Measurements from ENCODE around the gene AKAP5. TPM values are rescaled to one million over a fixed set of nuclear protein-coding genes. Genes with fewer than 3 reads are reported as not detected.
A peak's percentile ranks its signal among the peaks of the same experiment; 100 is the strongest.

Gene AKAP5
- polyA plus RNA-seq, 3 donors, result 0.06 to 0.16 (median 0.11) TPM

GRCh38 chr14:64491637-64492036 is 26.3 kb downstream of the AKAP5 start:
- WGBS, 3 donors, result 76 to 88% (median 81%) methylated on average over 2 of the region's 2 CpGs

GRCh38 chr14:64493455-64493854 is 28.2 kb downstream of the AKAP5 start:
- WGBS, 3 donors, result 88 to 96% (median 92%) methylated on average over 3 of the region's 3 CpGs
- H3K27ac ChIP-seq (ENCODE audit: low read depth, low read length), result no peak overlapping the region

More at GRCh38 chr14:64491637-64492036, 26.3 kb downstream of the AKAP5 start:
- no peak overlapping the region for H3K27ac ChIP-seq (ENCODE audit: low read depth, low read length)

GRCh38 chr14:64495252-64495651 is 30.0 kb downstream of the AKAP5 start:
- no peak overlapping the region for H3K27ac ChIP-seq (ENCODE audit: low read depth, low read length)

GRCh38 chr14:64496764-64497163 is 31.5 kb downstream of the AKAP5 start:
- no peak overlapping the region for H3K27ac ChIP-seq (ENCODE audit: low read depth, low read length)

DNA sequence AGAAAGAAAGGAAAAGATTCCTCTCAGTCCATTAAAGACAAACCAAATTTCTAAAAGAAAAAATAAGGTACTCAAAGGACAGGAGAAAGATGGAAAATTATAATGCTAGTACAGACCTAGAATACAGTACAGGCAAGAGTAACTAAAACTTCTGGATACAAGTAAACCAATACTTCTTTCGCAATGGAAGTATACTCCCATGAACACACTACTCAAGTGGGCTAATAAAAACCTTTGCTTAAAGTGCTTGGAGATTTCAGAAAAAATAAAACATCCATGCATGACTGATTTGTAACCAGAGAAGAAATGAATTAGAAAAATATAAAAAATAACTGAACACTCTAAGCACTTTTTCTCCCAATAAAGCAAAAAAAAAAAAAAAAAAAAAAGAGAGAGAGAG is 34.8 kb downstream of the AKAP5 start:
- H3K27ac ChIP-seq (ENCODE audit: low read depth, low read length), result no peak overlapping the region
- WGBS, 3 donors, result 92 to 100% (median 95%) methylated on average over 1 of the region's 1 CpG

DNA sequence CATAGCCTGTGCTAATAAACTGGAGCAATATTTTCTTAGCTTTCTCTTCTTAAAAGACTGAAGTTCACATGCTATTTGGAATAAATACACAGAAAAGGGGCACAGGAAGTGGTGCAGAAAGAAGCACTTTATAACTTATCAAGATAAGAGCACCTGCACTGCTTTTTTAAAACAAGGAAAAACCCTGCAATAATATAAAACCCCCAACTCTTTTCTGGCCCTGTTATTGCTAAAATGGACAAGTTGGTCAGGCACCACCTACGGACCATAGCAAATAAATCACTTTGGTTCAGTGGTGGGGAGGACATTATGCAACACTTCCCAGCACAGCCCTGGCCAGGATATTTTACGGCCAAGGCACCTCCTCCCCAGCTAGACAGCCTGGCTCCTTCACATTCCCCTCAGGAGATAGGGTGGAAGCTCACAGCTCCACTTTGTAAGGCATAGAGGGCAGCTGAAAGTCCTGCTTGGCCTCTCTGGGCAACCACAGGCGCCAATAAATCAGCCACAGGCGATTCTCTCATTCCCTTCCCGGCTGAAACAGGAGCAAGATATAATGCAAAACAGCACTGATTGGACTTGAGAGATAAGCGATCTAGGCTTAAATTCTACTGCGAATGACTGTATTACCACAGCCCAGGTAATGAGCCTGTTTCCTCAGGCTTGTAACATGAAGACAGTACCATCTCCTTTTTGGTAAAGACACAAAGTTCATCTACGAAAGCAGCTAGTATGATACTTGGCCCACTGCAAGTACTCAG is 36.3 kb downstream of the AKAP5 start:
- 24 to 36% (median 33%) methylated on average over 8 of the region's 8 CpGs for WGBS, 3 donors
- peak overlapping the region; percentile 63 for H3K27ac ChIP-seq (ENCODE audit: low read depth, low read length)

DNA sequence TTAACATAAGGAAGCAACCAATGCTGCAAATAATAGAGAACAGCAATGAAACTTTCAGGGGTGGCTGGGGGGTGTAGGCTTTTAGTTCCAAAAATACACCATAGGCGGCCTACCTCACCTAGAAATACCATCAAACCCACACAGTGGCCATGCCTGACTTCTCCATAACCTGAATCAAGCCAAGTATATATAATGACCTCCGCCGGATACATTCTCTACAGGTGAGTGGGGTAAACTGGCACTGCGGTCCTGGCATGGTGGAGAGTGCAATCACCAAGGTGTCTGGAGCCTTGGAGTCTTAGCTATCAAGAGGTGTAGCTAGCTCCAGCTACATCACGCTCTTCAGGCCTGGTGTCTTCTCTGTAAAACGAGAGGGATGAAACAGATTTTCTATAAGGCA is 37.2 kb downstream of the AKAP5 start:
- no peak overlapping the region for H3K27ac ChIP-seq (ENCODE audit: low read depth, low read length)
- WGBS, 3 donors, result 52 to 61% (median 58%) methylated on average over 6 of the region's 6 CpGs

GRCh38 chr14:64502887-64503433 is 37.7 kb downstream of the AKAP5 start:
- H3K27ac ChIP-seq (ENCODE audit: low read depth, low read length), result peak overlapping the region; percentile 92
- WGBS, 3 donors, result 0 to 1% (median 1%) methylated on average over 29 of the region's 29 CpGs

DNA sequence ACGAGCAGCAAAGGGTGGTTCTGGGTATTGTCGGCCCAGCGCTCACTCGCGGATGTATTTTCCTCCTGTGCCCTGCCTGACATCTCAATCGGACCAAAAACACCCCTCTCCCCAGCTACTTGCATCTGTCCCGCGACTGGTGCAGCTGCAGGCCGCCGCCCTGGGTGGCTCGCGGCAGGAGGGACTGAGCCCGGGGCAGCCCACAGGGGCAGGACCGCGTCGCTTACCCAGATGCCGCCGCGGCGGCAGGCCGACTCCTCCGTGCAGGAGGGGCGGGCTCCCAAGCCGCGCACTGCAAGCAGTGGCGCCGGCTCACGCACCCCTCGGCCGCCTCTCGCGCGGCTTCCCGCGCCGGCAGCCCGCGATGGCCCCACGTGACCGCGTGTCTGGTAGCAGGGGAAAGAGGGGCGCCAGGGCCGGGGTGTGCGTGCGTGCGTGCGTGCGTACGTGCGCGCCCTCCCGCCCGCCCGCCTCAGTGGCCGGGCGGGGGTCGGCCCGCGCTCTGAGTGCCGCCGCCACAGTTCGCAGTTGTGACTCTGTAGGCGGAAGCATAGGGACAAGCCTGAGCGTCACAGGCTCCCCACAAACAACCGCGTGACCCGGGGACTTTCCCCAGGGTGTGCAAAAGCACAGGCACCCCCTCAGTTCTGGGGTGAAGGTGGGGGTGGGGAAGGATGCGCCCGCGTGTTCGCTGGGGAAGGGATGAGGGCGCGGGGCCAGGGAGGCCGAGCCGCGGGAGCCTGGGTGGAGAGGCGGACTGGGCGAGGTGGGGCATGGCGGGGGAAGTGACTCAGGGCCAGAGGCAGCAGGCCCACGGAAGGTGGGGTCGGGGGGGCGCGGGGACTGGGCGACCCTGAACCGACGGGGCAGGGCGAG is 38.4 kb downstream of the AKAP5 start, which contains the start of gene ZBTB25:
Gene ZBTB25 (minus strand): TSS at position 405 of the 876 bp plus-strand sequence. CDS start 13,305 bp downstream, outside the sequence.
- 0 to 1% (median 0%) methylated on average over 68 to 87 of the region's 87 CpGs for WGBS, 3 donors
- H3K27ac ChIP-seq (ENCODE audit: low read depth, low read length), result peak within 1 kb of the TSS; percentile 97

DNA sequence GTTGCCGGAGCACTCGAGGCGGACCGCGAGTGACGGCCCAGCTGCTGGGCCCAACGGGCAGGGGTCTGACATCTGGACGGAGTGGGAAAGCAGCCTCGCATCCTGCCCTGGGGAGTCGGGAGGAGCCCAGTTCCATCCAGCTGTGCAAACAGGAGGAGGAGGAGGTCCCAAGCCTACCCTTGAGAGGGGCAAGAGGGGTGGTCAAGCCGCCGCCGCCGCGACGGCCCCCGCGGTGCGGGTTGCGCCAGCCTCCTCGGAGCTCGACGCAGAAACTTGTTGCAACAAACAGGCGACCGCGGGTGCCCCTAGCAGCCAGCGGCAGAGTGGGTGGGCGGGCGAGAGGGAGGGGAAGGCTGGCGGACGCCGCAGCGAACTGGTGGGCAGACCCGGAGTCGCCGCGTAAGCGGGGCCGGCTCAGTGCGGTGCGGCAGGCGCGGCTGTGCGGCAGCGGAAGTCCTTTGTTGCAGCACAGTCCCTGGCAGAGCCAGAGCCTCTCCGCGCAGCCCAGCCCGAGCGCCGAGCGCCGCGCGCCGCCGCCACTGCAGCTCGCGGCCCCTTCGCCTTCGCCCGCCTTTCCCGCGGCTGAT is 39.1 kb downstream of the AKAP5 start, which contains the start of gene ZBTB1:
Gene ZBTB1 (plus strand): TSS at position 461 of the 587 bp plus-strand sequence. CDS start 16,735 bp downstream, outside the sequence.
- peak within 1 kb of the TSS; percentile 97 for H3K27ac ChIP-seq (ENCODE audit: low read depth, low read length)
- WGBS, 3 donors, result 0% methylated on average over 57 to 63 of the region's 63 CpGs

DNA sequence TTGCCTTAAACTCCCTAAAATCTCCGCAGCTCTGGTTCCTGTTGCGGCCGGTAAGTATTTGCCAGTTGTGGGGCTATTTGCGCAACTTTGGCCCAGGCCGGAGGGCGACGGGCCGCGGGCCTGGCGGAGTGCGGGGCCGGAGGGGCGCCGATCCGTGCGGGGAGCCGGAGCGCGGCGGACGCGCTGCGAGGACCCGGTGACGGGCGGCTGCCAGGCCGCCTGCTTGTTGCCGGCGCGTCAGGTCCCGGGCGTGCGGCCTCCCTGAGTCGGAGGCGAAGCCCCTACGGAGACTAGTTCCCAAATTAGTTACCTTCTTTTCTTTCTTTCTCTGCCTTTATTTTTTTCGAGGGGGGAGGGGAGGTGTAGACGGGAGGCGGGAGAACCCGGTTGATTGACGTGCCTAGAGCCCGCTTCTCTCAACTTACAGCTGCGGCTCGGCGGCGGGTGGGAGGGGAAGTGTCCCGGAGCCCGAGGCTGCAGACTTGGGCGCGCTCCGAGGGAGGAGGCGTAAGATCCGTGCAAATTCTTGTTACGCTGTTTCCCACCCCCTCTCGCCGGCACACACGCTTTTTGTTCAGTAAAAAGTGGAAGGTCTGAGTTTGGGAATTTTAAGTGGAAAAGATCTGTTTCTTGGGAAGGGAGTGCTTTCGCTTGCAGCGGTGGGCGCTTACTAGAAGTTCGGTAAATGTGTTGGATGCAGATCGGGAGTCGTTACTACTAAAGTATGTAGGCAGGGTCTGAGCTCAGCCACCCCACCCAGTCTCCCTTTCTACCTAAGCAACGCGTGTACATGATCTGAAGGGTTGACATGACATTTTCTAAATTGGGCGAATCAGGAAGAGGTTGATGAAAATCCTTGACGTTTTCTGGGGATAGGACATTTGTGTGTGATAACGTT is 39.8 kb downstream of the AKAP5 start:
- 0% methylated on average over 64 to 68 of the region's 68 CpGs for WGBS, 3 donors

DNA sequence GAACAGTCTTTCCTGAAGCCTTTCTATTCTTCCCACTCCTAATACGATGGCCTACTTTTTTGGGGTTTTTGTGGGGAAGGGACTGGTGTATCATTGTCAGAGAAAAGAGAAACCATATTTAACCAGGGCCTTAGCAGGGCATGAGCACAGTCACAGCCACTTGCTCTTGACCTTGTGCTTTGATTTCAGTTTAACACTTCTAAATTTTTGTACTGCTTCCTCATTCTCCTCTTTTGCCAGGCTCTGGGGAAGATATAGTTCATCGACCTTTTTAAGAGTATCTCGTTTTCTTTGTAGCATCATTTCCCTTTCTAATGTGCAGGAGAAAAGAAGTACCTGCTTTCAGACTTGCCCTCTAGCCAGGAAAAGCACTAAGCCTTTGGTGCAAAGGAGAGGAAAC is 41.4 kb downstream of the AKAP5 start:
- H3K27ac ChIP-seq (ENCODE audit: low read depth, low read length), result no peak overlapping the region
- 17 to 37% (median 27%) methylated on average over 3 of the region's 3 CpGs for WGBS, 3 donors

More for the DNA sequence above, 39.8 kb downstream of the AKAP5 start:
- H3K27ac ChIP-seq (ENCODE audit: low read depth, low read length), result peak overlapping the region; percentile 97

GRCh38 chr14:64507376-64508156 is 42.3 kb downstream of the AKAP5 start:
- H3K27ac ChIP-seq (ENCODE audit: low read depth, low read length), result no peak overlapping the region
- whole genome bisulfite sequencing, 3 donors, result 71% methylated on average over 4 of the region's 4 CpGs

DNA sequence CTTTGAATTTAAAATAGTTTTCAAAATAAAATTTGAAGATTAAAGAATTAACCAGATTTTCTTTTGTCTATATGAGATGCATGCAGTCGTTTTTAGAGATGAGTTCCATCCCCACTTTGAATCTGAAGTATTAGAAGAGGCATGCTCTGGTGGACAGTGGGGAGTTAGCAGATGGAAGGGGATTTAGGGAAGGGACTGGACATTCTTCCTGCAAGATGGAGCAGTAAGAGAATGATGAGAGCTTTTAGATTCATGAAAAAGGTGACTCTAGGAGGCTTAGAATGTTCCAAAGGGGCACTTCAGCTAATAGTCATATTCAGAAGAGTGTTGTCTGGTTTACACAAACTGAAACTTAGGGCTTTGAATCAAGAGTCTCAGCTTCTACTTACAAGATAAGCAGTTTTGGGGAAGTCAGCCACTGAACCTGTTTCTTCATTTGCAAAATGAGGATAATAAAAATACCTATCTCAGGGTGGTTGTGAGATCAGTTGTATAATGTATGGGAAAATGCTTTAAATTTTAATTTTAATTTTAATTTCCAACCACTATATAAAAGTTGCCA is 43.0 kb downstream of the AKAP5 start:
- no peak overlapping the region for H3K27ac ChIP-seq (ENCODE audit: low read depth, low read length)
- WGBS, 3 donors, result 41 to 49% (median 49%) methylated on average over 1 of the region's 1 CpG

DNA sequence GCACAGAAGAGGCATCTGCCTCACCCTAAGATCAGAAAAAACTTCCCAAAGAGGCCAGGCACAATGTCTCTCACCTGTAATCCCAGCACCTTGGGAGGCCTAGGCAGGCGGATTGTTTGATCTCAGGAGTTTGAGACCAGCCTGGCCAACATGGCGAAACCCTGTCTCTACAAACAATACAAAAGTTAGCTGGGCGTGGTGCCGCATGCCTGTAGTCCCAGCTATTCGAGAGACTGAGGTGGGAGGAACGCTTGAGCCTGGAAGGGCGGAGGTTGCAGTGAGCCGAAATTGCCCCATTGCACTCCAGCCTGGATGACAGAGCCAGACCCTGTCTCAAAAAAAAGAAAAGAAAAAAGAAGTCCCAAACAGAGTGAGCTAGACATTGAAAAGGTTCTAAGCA is 43.7 kb downstream of the AKAP5 start:
- 89 to 92% (median 90%) methylated on average over 8 of the region's 8 CpGs for WGBS, 3 donors
- H3K27ac ChIP-seq (ENCODE audit: low read depth, low read length), result no peak overlapping the region

DNA sequence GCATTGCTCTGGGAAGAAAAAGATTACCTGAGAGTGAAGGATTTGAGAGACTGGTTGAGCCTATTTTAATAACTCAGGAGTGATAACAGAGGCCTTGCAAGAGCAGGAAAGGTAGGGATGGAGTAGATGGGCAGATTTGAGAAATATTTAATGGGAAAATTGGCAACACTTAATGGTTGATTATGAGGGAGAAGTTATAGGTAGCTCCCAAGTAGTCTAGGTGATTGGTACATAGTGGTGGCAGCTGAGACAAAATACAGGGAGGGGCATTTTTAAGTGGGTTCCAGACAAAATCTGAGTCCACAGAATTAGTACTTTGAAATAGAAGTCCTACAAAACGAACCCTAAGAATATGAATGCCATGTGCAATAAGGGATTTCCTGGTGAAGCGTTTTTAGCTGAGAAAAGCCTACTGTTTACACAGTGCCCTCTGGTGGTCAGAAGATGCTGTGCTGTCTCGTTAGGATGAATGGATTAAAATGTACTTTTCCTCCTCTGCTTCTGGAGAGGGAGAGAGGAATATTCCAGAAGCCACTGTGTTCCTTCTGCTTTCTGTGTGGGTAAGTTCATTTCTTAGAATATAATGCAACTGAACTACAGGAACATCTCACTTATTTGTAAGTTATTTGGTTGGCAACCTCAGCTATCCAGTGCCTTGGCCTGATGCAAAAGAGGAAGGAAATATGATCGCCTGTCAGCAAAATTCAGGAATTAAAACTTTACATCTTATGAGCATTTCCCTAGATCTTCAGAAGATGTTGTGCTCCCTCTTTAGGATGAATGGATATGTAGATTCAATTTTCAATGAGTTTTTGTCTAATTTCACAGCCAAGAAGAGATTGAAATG is 45.7 kb downstream of the AKAP5 start:
- WGBS, 3 donors, result 9 to 24% (median 14%) methylated on average over 4 of the region's 4 CpGs
- no peak overlapping the region for H3K27ac ChIP-seq (ENCODE audit: low read depth, low read length)

All from adipose tissue (tissue), 3 donors.